Measurements from ENCODE around the gene HIRA. TPM values are rescaled to one million over a fixed set of nuclear protein-coding genes. Genes with fewer than 3 reads are reported as not detected.

HIRA gene
- total and polyA plus RNA-seq, 9 of the 15 experiments (the other 6 are each of a cell fraction or from before 2014, with no cell fraction given) = 0.96 to 132 (median 58.4) TPM

GRCh38 chr22:19400881-19401280, 30.7 kb downstream of the HIRA start (continued):
- 0 out of 2 replicates have a peak, but pooled peaks have one; percentile 34 for TF ChIP-seq GABPB2 (CRISPR knock-in tag; conservative IDR thresholded peaks at IDR 0.05)

GRCh38 chr22:19398652-19399051, 32.9 kb downstream of the HIRA start:
- BruUV-seq (replicated peaks) = no TSS peak
- CTCF ChIA-PET (ENCODE audit: low intra/inter-chr PET ratio) = no interaction called here
- no peak for ATAC-seq
- intact Hi-C loops (cut with micrococcal nuclease) = loop anchor here (5.0 to 10.0 kb wide), 2 partner anchors 79 to 226 kb away; partner anchors contain the start of genes CDC45 and UFD1
- H3K9me3 ChIP-seq (replicated peaks; ENCODE audit: control insufficient read depth, insufficient read depth, low read depth, low read length) = no peaks in the 10 kb centered on the region
- H3K4me3 ChIP-seq = no peak overlapping the region
- 0 out of 2 replicates have a peak, but pooled peaks cover 5% of the 10 kb centered on the region for H4K20me1 ChIP-seq (replicated peaks; ENCODE audit: control insufficient read depth, insufficient read depth, low read length)
- in situ Hi-C loops (cut with MboI) = no loop called here
- H3K27ac ChIP-seq (ENCODE audit: extremely low read depth, low read depth, low read length) = peak overlapping the region; percentile 73; the same call in 2 of the 3 replicates
- 64% methylated on average over 2 of the region's 2 CpGs for WGBS (ENCODE audit: insufficient coverage, low coverage, missing lambda C conversion rate)
- POLR2A ChIA-PET = interaction anchor here (0.8 to 15.8 kb wide), 6 partner anchors 11 to 180 kb away, joined by 3 to 245 read pairs (median 24); partner anchors contain the start of genes CDC45, HIRA and MRPL40
- H2AFZ ChIP-seq (ENCODE audit: low read depth, low read length) = no peak overlapping the region
- peaks cover 11% of the 10 kb centered on the region for H3K9me1 ChIP-seq (ENCODE audit: control insufficient read depth, insufficient read depth, low read length)
- H3K9ac ChIP-seq (ENCODE audit: insufficient read depth in 1 of 2, low read depth in 2 of 2, low read length in 2 of 2) = peak overlapping the region in 1 of 2 experiments; percentile 84; a peak in 1 of 4 replicates
- no peaks in the 10 kb centered on the region for H3K27me3 ChIP-seq (ENCODE audit: control insufficient read depth in 2 of 2, insufficient read depth in 2 of 2, low read length in 2 of 2)
- peaks cover 94% of the 10 kb centered on the region for H3K36me3 ChIP-seq (ENCODE audit: control insufficient read depth, insufficient read depth, low read length)
- peaks cover 35 to 36% of the 10 kb centered on the region in 2 experiments for H3K4me1 ChIP-seq (replicated peaks in 1 of 2; ENCODE audit: control insufficient read depth in 2 of 2, insufficient read depth in 2 of 2, low read length in 2 of 2)
- peaks cover 15% of the 10 kb centered on the region; the same call in 2 of the 3 replicates for H3K79me2 ChIP-seq (ENCODE audit: control insufficient read depth, insufficient read depth, low read length)
- H3K4me2 ChIP-seq (ENCODE audit: insufficient read depth, low read length) = no peak overlapping the region
- peak in 1 of 4 experiments; percentile 46 for DNase-seq (ENCODE audit: extremely low read depth in 1 of 4, low spot score in 3 of 4)
- FAIRE-seq = no peak
- TF ChIP-seq SMARCA4 (IDR thresholded peaks at IDR 0.05) = 0 out of 2 replicates have a peak, but pooled peaks have one; percentile 32
- TF ChIP-seq SAP30 (IDR thresholded peaks at IDR 0.05; ENCODE audit: borderline replicate concordance, insufficient read depth, low read depth, low read length, poor library complexity, severe bottlenecking) = peak; percentile 21
- 0 out of 4 replicates have a peak, but pooled peaks of 1 of the 2 experiments have one; percentile 53 for TF ChIP-seq KDM4B (IDR thresholded peaks at IDR 0.05; ENCODE audit: borderline replicate concordance in 2 of 2, low read depth in 1 of 2)
- peak; percentile 42; the same call in 1 of the 2 replicates for TF ChIP-seq ETV1 (tag; conservative IDR thresholded peaks at IDR 0.05; ENCODE audit: low read depth)
- TF ChIP-seq NR1H2 (CRISPR knock-in tag; IDR thresholded peaks at IDR 0.05) = no peak
- peak; percentile 52 for TF ChIP-seq RBM25 (IDR thresholded peaks at IDR 0.05; ENCODE audit: low read depth, low read length, severe bottlenecking)
- no peak for TF ChIP-seq HMGXB4 (CRISPR knock-in tag; IDR thresholded peaks at IDR 0.05)
- TF ChIP-seq ZFP36 (IDR thresholded peaks at IDR 0.05; ENCODE audit: low read depth, low read length, partially characterized antibody) = no peak
- TF ChIP-seq CHD1 (IDR thresholded peaks at IDR 0.05; ENCODE audit: low read length) = peak; percentile 28
- TF ChIP-seq POLR2A (conservative IDR thresholded peaks at IDR 0.05) = no peak
- peak; percentile 65 for TF ChIP-seq ZNF699 (CRISPR knock-in tag; IDR thresholded peaks at IDR 0.05; ENCODE audit: insufficient replicate concordance)
- no peak for TF ChIP-seq NFIX (CRISPR knock-in tag; IDR thresholded peaks at IDR 0.05; ENCODE audit: low read depth)
- TF ChIP-seq DPF2 (IDR thresholded peaks at IDR 0.05) = peak; percentile 12; the same call in 1 of the 2 replicates
- TF ChIP-seq ZNF76 (CRISPR knock-in tag; IDR thresholded peaks at IDR 0.05; ENCODE audit: borderline replicate concordance) = 0 out of 2 replicates have a peak, but pooled peaks have one; percentile 5
